HEK293 (cell line): ENCODE results near the gene BEX1.

Experiments
- IKZF3 ChIP-seq: fragments of 450-650 bp; IDR thresholded peaks from 2 replicates; pipeline ENCODE4 v1.5.0; 2018; ENCODE audit warnings: missing biosample characterization, mild to moderate bottlenecking, missing genetic modification characterization, moderate library complexity
- MYNN ChIP-seq: fragments of 450-650 bp; formaldehyde crosslinking; IDR thresholded peaks from 2 replicates; pipeline ENCODE4 v1.5.1; 2016; ENCODE audit warnings: missing biosample characterization, missing genetic modification characterization, borderline replicate concordance
- PATZ1 ChIP-seq: fragments of 450-650 bp; formaldehyde crosslinking; IDR thresholded peaks from 2 replicates; pipeline ENCODE4 v1.5.1; 2016; ENCODE audit warnings: missing biosample characterization, missing genetic modification characterization
- ZBTB17 ChIP-seq: fragments of 450-650 bp; formaldehyde crosslinking; IDR thresholded peaks from 2 replicates; pipeline ENCODE4 v1.5.1; 2016; ENCODE audit warnings: missing biosample characterization, missing genetic modification characterization
- ZBTB8A ChIP-seq: fragments of 450-650 bp; formaldehyde crosslinking; IDR thresholded peaks from 2 replicates; pipeline ENCODE4 v1.5.1; 2016; ENCODE audit warnings: missing biosample characterization, missing genetic modification characterization
- ZNF174 ChIP-seq: fragments of 450-650 bp; formaldehyde crosslinking; IDR thresholded peaks from 2 replicates; pipeline ENCODE4 v1.5.0; 2017; ENCODE audit warnings: missing biosample characterization, mild to moderate bottlenecking, missing genetic modification characterization
- ZNF24 ChIP-seq: fragments of 450-650 bp; formaldehyde crosslinking; IDR thresholded peaks from 2 replicates; pipeline ENCODE4 v1.5.1; 2016; ENCODE audit warnings: missing biosample characterization, missing genetic modification characterization
- ZNF837 ChIP-seq: fragments of 450-650 bp; formaldehyde crosslinking; IDR thresholded peaks from 2 replicates; pipeline ENCODE4 v1.5.1; 2016; ENCODE audit warnings: missing biosample characterization, missing genetic modification characterization
- TF ChIP-seq, protein P1 (sequence below): fragments of 450-650 bp; formaldehyde crosslinking; IDR thresholded peaks from 2 replicates; pipeline ENCODE4 v1.5.1; 2016; ENCODE audit warnings: missing biosample characterization, missing genetic modification characterization
- TF ChIP-seq, protein P2 (sequence below): fragments of 450-650 bp; formaldehyde crosslinking; IDR thresholded peaks from 2 replicates; pipeline ENCODE4 v1.5.1; 2017; ENCODE audit warnings: missing biosample characterization, missing genetic modification characterization
- TF ChIP-seq, protein P3 (sequence below): fragments of 450-650 bp; formaldehyde crosslinking; IDR thresholded peaks from 2 replicates; pipeline ENCODE4 v1.5.1; 2016; ENCODE audit warnings: missing biosample characterization, missing genetic modification characterization
- TF ChIP-seq, protein P4 (sequence below): sonication (generic); formaldehyde crosslinking; IDR thresholded peaks from 2 replicates; pipeline ENCODE4 v1.8.1; 2022; ENCODE audit warnings: mild to moderate bottlenecking, moderate library complexity, missing genetic modification reagents

GRCh38 chrX:103012945-103013344 lies 51.0 kb downstream of the BEX1 start:
- TF ChIP-seq, protein P1, sequence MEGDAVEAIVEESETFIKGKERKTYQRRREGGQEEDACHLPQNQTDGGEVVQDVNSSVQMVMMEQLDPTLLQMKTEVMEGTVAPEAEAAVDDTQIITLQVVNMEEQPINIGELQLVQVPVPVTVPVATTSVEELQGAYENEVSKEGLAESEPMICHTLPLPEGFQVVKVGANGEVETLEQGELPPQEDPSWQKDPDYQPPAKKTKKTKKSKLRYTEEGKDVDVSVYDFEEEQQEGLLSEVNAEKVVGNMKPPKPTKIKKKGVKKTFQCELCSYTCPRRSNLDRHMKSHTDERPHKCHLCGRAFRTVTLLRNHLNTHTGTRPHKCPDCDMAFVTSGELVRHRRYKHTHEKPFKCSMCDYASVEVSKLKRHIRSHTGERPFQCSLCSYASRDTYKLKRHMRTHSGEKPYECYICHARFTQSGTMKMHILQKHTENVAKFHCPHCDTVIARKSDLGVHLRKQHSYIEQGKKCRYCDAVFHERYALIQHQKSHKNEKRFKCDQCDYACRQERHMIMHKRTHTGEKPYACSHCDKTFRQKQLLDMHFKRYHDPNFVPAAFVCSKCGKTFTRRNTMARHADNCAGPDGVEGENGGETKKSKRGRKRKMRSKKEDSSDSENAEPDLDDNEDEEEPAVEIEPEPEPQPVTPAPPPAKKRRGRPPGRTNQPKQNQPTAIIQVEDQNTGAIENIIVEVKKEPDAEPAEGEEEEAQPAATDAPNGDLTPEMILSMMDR (tag by site-specific recombination), result no peak
- no peak for TF ChIP-seq PATZ1 (tag by site-specific recombination)
- no peak for TF ChIP-seq MYNN (tag by site-specific recombination)
- TF ChIP-seq, protein P2, sequence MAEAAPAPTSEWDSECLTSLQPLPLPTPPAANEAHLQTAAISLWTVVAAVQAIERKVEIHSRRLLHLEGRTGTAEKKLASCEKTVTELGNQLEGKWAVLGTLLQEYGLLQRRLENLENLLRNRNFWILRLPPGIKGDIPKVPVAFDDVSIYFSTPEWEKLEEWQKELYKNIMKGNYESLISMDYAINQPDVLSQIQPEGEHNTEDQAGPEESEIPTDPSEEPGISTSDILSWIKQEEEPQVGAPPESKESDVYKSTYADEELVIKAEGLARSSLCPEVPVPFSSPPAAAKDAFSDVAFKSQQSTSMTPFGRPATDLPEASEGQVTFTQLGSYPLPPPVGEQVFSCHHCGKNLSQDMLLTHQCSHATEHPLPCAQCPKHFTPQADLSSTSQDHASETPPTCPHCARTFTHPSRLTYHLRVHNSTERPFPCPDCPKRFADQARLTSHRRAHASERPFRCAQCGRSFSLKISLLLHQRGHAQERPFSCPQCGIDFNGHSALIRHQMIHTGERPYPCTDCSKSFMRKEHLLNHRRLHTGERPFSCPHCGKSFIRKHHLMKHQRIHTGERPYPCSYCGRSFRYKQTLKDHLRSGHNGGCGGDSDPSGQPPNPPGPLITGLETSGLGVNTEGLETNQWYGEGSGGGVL (tag by site-specific recombination), result no peak
- no peak for TF ChIP-seq ZBTB17 (tag by site-specific recombination)
- TF ChIP-seq, protein P3, sequence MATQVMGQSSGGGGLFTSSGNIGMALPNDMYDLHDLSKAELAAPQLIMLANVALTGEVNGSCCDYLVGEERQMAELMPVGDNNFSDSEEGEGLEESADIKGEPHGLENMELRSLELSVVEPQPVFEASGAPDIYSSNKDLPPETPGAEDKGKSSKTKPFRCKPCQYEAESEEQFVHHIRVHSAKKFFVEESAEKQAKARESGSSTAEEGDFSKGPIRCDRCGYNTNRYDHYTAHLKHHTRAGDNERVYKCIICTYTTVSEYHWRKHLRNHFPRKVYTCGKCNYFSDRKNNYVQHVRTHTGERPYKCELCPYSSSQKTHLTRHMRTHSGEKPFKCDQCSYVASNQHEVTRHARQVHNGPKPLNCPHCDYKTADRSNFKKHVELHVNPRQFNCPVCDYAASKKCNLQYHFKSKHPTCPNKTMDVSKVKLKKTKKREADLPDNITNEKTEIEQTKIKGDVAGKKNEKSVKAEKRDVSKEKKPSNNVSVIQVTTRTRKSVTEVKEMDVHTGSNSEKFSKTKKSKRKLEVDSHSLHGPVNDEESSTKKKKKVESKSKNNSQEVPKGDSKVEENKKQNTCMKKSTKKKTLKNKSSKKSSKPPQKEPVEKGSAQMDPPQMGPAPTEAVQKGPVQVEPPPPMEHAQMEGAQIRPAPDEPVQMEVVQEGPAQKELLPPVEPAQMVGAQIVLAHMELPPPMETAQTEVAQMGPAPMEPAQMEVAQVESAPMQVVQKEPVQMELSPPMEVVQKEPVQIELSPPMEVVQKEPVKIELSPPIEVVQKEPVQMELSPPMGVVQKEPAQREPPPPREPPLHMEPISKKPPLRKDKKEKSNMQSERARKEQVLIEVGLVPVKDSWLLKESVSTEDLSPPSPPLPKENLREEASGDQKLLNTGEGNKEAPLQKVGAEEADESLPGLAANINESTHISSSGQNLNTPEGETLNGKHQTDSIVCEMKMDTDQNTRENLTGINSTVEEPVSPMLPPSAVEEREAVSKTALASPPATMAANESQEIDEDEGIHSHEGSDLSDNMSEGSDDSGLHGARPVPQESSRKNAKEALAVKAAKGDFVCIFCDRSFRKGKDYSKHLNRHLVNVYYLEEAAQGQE, result no peak
- TF ChIP-seq IKZF3 (tag by site-specific recombination), result no peak
- TF ChIP-seq, protein P4, sequence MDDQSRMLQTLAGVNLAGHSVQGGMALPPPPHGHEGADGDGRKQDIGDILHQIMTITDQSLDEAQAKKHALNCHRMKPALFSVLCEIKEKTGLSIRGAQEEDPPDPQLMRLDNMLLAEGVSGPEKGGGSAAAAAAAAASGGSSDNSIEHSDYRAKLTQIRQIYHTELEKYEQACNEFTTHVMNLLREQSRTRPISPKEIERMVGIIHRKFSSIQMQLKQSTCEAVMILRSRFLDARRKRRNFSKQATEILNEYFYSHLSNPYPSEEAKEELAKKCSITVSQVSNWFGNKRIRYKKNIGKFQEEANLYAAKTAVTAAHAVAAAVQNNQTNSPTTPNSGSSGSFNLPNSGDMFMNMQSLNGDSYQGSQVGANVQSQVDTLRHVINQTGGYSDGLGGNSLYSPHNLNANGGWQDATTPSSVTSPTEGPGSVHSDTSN (CRISPR knock-in tag), result no peak
- no peak for TF ChIP-seq ZNF174
- TF ChIP-seq ZNF24 (tag by site-specific recombination), result no peak
- TF ChIP-seq ZBTB8A (tag by site-specific recombination), result no peak
- no peak for TF ChIP-seq ZNF837
